BLaER1 treated with 17β-estradiol and CSF1 and Interleukin-3, amounts not matched to agents 10 nM and 100 nM (cell line): ENCODE results near the gene COQ3.

ENCODE experiments used
- H3K27ac ChIP-seq, 11 experiments: shearing (Covaris generic); formaldehyde crosslinking; 2 replicates each; pipeline ENCODE4 v1.8.1; 2022
- H3K27me3 ChIP-seq, 11 experiments: shearing (Covaris generic); formaldehyde crosslinking; 2 replicates each; pipeline ENCODE4 v1.8.1; 2022
- H3K36me3 ChIP-seq, 11 experiments: shearing (Covaris generic); formaldehyde crosslinking; 2 replicates each; pipeline ENCODE4 v1.8.1; 2022
- H3K4me1 ChIP-seq, 10 experiments: shearing (Covaris generic); formaldehyde crosslinking; 2 replicates each; pipeline ENCODE4 v1.8.1; 2022
- H3K4me2 ChIP-seq, 11 experiments: shearing (Covaris generic); formaldehyde crosslinking; 2 replicates each; pipeline ENCODE4 v1.8.1; 2022
- H3K4me3 ChIP-seq, 10 experiments: shearing (Covaris generic); formaldehyde crosslinking; 2 replicates each; pipeline ENCODE4 v1.8.1; 2022
- H3K9ac ChIP-seq, 11 experiments: shearing (Covaris generic); formaldehyde crosslinking; 2 replicates each; pipeline ENCODE4 v1.8.1; 2022
- H3K9me3 ChIP-seq, 11 experiments: shearing (Covaris generic); formaldehyde crosslinking; replicated peaks in 1 of 11; 2 replicates each; pipeline ENCODE4 v1.8.1; 2022
- H4K20me1 ChIP-seq, 11 experiments: shearing (Covaris generic); formaldehyde crosslinking; 2 replicates each; pipeline ENCODE4 v1.8.1; 2022
- Cebpa-rat ChIP-seq, 11 experiments: shearing (Covaris generic); IDR thresholded peaks; 2 replicates each; pipeline ENCODE4 v1.8.1; 2022

COQ3 gene

DNA sequence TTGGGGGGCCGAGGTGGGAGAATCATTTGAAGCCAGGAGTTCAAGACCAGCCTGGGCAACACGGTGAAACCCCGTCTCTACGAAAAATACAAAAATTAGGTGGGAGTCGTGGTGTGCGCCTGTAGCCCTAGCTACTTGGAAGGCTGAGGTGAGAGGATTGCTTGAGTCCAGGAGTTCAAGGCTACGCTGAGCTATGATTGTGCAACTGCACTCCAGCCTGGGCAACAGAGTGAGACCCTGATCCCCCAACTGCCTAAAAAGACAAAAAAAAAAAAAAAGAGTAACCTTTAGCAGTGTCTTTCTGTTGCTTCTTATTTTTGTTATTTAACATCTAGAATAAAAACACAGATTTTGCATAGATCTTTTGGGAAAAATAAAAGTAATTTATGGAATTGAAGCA, 13.1 kb upstream of the COQ3 start:
- Histone ChIP-seq H3K4me1 (peaks cover 0 to 6% (median 0%) of the 10 kb centered on the region in 10 experiments; a peak in 2 of 20 replicates), H4K20me1 (peaks cover 29 to 75% (median 53%) of the 10 kb centered on the region in 11 experiments; a peak in 21 of 22 replicates), H3K9me3 (no peaks in the 10 kb centered on the region)

DNA sequence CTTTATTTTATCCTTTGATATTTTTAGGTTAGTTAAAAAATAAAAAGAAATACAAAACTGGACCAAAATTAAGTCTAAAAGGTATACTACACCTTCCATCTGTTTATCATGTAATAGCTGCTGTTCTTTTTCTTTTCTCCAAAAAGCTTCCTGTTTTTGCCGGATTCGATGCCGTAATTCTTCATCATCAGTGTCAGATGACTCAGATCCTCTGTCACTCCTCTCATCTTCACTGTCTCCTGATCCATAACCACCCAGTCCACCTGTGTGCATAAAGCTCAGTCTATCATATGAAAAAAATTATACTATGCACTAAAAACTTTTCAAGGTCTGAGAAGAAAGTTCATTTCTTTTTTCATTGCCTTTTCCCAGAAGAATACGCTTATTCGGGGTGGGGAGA, 8.5 kb upstream of the COQ3 start:
- Histone ChIP-seq H3K36me3 (peaks cover 88 to 100% (median 98%) of the 10 kb centered on the region in 11 experiments), H3K27me3 (no peaks in the 10 kb centered on the region), H4K20me1 (peaks cover 10 to 30% (median 17%) of the 10 kb centered on the region in 11 experiments; a peak in 17 of 22 replicates), H3K4me3 (no peak overlapping the region), H3K9ac (no peak overlapping the region), H3K4me1 (peaks cover 0 to 6% (median 0%) of the 10 kb centered on the region in 10 experiments; a peak in 2 of 20 replicates), H3K27ac (no peak overlapping the region), H3K4me2 (no peak overlapping the region), H3K9me3 (no peaks in the 10 kb centered on the region)
- TF ChIP-seq Cebpa-rat (IDR thresholded peaks at IDR 0.05), result no peak

More for the DNA sequence above, 13.1 kb upstream of the COQ3 start:
- TF ChIP-seq Cebpa-rat (IDR thresholded peaks at IDR 0.05), result no peak
- H3K4me2 ChIP-seq, result no peak overlapping the region
- H3K27ac ChIP-seq, result no peak overlapping the region
- peaks cover 92 to 100% (median 98%) of the 10 kb centered on the region in 11 experiments for H3K36me3 ChIP-seq
- H3K4me3 ChIP-seq, result no peak overlapping the region
- H3K9ac ChIP-seq, result no peak overlapping the region
- H3K27me3 ChIP-seq, result no peaks in the 10 kb centered on the region

DNA sequence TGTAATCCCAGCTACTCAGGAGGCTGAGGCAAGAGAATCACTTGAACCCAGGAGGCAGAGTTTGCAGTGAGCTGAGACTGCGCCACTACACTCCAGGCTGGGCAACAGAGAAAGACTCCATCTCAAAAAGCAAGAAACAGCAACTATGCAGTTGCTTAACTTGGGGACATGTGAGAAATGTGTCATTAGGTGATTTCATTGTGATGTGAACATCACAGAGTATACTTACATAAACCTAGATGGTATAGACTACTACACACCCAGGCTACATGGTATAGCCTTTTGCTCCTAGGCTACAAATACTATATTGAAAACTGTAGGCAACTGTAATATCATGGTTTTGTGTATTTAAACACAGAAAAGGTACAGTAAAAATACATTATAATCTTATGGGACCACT, 3.3 kb upstream of the COQ3 start:
- Histone ChIP-seq H3K9ac (no peak overlapping the region), H3K27me3 (no peaks in the 10 kb centered on the region), H3K4me1 (peaks cover 0 to 10% (median 5%) of the 10 kb centered on the region in 10 experiments; a peak in 11 of 20 replicates), H4K20me1 (peaks cover 0 to 5% (median 0%) of the 10 kb centered on the region in 11 experiments; a peak in 5 of 22 replicates), H3K27ac (no peak overlapping the region), H3K36me3 (peaks cover 49 to 69% (median 57%) of the 10 kb centered on the region in 11 experiments), H3K4me3 (no peak overlapping the region), H3K9me3 (no peaks in the 10 kb centered on the region), H3K4me2 (no peak overlapping the region)
- no peak for TF ChIP-seq Cebpa-rat (IDR thresholded peaks at IDR 0.05)

DNA sequence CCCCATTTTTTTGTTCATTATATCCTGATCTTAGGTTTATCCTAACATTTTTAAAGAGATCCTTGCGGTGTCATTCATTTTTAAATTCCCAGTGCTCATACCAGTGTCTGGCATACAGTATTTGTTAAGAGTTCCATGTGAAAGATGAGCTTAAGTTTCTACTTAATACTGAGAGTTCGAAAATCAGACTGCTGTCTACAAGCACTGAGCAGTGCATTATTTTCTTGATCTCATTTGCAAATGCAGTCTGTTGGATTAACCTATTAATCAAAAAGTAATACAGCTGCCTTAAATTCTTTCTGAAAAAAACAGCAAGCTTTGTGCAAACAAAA, 663 bp downstream of the COQ3 start:
- Histone ChIP-seq H3K4me3 (peak overlapping the region; percentile 60 to 80 (median 74)), H3K27me3 (no peaks in the 10 kb centered on the region), H3K4me2 (peak overlapping the region; percentile 58 to 87 (median 78)), H3K27ac (peak overlapping the region; percentile 51 to 89 (median 80); a peak in 18 of 22 replicates), H3K4me1 (peaks cover 0 to 10% (median 5%) of the 10 kb centered on the region in 10 experiments; a peak in 11 of 20 replicates), H3K9ac (peak overlapping the region; percentile 80 to 89 (median 85)), H3K9me3 (no peaks in the 10 kb centered on the region), H4K20me1 (peaks cover 0 to 5% (median 0%) of the 10 kb centered on the region in 11 experiments; a peak in 1 of 22 replicates), H3K36me3 (peaks cover 13 to 29% (median 19%) of the 10 kb centered on the region in 11 experiments; a peak in 20 of 22 replicates)
- no peak for TF ChIP-seq Cebpa-rat (IDR thresholded peaks at IDR 0.05)

DNA sequence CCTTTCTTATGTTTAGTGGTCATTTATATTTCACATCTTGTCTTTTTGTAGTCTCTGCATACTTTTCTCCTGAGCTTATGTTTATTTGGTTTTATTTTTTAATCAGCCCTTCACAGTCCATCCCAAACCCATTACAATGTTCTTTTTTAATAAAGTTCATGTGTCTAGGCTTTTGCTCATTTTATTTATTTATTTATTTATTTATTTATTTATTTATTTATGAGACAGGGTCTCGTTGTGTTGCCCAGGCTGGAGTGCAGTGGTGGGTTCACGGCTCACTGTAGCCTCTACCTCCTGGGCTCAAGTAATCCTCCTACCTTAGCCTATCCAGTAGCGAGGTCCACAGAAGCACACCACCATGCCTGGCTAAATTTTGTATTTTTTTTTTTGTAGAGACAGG, 3.1 kb downstream of the COQ3 start:
- Histone ChIP-seq H3K9ac (no peak overlapping the region), H3K4me1 (peaks cover 0 to 10% (median 5%) of the 10 kb centered on the region in 10 experiments; a peak in 11 of 20 replicates), H3K9me3 (no peaks in the 10 kb centered on the region), H3K27me3 (no peaks in the 10 kb centered on the region), H3K36me3 (peaks cover 0 to 5% (median 0%) of the 10 kb centered on the region in 11 experiments; a peak in 4 of 22 replicates), H3K27ac (no peak overlapping the region), H3K4me2 (no peak overlapping the region), H3K4me3 (no peak overlapping the region), H4K20me1 (no peaks in the 10 kb centered on the region)
- TF ChIP-seq Cebpa-rat (IDR thresholded peaks at IDR 0.05), result no peak

DNA sequence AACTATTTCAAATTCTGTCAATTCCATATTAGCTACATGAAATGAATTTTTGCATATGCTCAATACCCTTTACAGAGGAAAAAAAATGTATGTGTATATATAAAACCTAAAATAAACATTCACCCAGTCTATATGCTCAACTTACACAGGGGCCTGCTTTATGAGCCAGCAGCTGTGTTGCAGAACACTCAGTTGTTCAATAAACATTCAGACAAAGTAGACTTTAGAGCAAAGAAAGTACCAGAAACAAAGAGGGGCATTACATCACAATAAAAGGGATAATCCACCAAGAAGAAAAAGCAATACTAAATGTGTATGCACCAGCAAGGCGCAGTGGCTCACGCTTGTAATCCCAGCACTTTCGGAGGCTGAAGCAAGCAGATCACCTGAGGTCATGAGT, 9.5 kb downstream of the COQ3 start:
- no peak for TF ChIP-seq Cebpa-rat (IDR thresholded peaks at IDR 0.05)
- Histone ChIP-seq H3K4me2 (no peak overlapping the region), H3K27me3 (no peaks in the 10 kb centered on the region), H3K36me3 (no peaks in the 10 kb centered on the region), H4K20me1 (no peaks in the 10 kb centered on the region), H3K4me1 (no peaks in the 10 kb centered on the region), H3K27ac (no peak overlapping the region), H3K9ac (no peak overlapping the region), H3K9me3 (no peaks in the 10 kb centered on the region), H3K4me3 (no peak overlapping the region)

DNA sequence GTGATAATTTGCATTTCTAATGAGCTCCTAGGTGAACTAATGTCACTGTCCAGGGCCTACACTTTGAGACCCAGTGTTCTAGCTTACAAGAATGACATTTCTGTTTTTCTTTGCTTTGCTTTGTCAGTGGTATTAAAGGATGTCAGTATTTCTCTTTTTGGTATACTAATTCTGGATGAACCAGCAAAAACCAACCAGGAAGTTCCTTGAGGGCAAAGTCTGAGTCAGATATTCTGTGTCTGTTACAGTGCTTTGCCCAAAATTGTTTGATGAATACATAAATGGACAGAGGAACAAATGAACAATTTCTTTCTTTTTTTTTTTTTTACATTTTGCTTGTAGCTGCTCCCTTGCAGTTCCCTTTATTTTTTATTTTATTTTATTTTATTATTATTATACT, 15.4 kb downstream of the COQ3 start:
- Histone ChIP-seq H3K27ac (no peak overlapping the region), H3K9me3 (no peaks in the 10 kb centered on the region), H3K4me1 (peaks cover 0 to 6% (median 2%) of the 10 kb centered on the region in 10 experiments; a peak in 7 of 20 replicates), H3K27me3 (no peaks in the 10 kb centered on the region), H4K20me1 (no peaks in the 10 kb centered on the region), H3K9ac (no peak overlapping the region), H3K36me3 (no peaks in the 10 kb centered on the region), H3K4me3 (no peak overlapping the region), H3K4me2 (peak overlapping the region in 3 of 11 experiments; percentile 36 to 76 (median 68); a peak in 6 of 22 replicates)
- no peak for TF ChIP-seq Cebpa-rat (IDR thresholded peaks at IDR 0.05)

DNA sequence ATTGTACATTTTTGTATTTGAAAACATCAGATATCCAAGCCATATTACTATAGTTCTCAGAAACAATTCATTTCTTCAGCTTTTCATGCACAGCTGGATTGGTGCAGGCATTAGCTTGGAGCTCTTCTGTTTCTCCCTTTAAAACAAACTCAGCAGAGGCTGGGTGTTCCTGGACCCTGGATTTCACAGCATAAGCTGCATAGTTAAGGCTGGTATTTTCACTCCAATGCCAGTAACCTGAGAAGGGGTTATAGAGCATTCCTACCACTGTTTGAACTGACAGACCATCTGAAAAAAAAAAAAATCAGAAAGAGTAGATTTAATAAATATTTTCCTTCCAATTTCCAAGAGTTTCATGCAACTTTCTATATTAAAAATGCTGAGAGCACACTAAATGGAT, 24.5 kb downstream of the COQ3 start:
- H3K4me3 ChIP-seq, result no peak overlapping the region
- no peak overlapping the region for H3K4me2 ChIP-seq
- H3K27me3 ChIP-seq, result no peaks in the 10 kb centered on the region
- no peaks in the 10 kb centered on the region for H4K20me1 ChIP-seq
- H3K4me1 ChIP-seq, result no peaks in the 10 kb centered on the region
- no peak overlapping the region for H3K27ac ChIP-seq
- no peaks in the 10 kb centered on the region for H3K36me3 ChIP-seq
- no peaks in the 10 kb centered on the region for H3K9me3 ChIP-seq
- H3K9ac ChIP-seq, result no peak overlapping the region
- TF ChIP-seq Cebpa-rat (IDR thresholded peaks at IDR 0.05), result no peak

DNA sequence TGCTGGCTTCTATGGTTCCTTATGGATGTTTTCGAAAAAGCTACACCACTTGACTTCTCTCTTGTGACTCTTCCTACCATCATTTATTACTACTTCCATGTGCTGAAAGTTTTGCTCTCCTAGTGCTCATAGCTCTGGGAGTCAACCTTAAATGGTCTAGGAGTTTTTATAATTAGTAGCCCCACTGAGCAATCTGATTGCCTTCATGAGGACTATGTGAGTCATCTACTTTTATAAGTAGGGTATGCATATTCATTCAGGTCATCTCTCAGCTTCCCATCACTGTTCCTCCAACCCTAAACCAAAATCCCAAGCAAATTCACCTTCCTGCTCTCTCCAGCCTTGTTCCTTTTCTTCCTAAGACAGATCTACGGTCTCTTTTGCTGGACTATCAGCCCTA, 27.1 kb downstream of the COQ3 start:
- Histone ChIP-seq H3K27ac (no peak overlapping the region), H3K9me3 (no peaks in the 10 kb centered on the region), H3K9ac (no peak overlapping the region), H4K20me1 (no peaks in the 10 kb centered on the region), H3K4me3 (no peak overlapping the region), H3K36me3 (no peaks in the 10 kb centered on the region), H3K4me1 (no peaks in the 10 kb centered on the region), H3K4me2 (no peak overlapping the region), H3K27me3 (no peaks in the 10 kb centered on the region)
- TF ChIP-seq Cebpa-rat (IDR thresholded peaks at IDR 0.05), result no peak

DNA sequence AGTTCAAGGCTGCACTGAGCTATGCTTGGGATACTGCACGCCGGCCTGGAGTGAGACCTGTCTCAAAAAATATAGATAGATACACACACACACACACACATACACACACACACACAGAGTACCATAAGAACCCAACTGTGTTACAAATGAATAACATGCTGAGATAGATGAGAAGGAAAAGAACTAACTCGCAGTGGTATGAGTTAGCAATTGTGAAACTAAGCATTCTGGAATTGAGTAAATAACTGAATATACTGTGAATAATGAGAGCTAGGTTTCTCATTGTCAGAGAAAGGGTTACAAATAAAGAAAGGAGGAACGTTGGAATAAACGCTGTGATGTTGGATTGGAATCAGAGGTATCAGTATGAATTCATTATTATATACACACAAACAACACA, 30.0 kb downstream of the COQ3 start:
- Histone ChIP-seq H3K27me3 (no peaks in the 10 kb centered on the region), H4K20me1 (no peaks in the 10 kb centered on the region), H3K27ac (no peak overlapping the region), H3K4me1 (no peaks in the 10 kb centered on the region), H3K9me3 (no peaks in the 10 kb centered on the region), H3K36me3 (no peaks in the 10 kb centered on the region), H3K4me2 (no peak overlapping the region), H3K4me3 (no peak overlapping the region), H3K9ac (no peak overlapping the region)
- TF ChIP-seq Cebpa-rat (IDR thresholded peaks at IDR 0.05), result no peak
